HS-27A (cell line): ENCODE measurements around the gene STX16.

ENCODE experiments used
- DNase-seq: peaks from one replicate; pipeline ENCODE4 v3.0.0-alpha.2; 2012; ENCODE audit warnings: low read depth, missing footprints

STX16 gene

GRCh38 chr20:58655328-58656107 lies 4.4 kb downstream of the STX16 start:
- DNase-seq: no peak

- DNase-seq: no peak
Observed at GRCh38 chr20:58656831-58657230, 5.7 kb downstream of the STX16 start.

- no peak for DNase-seq
Observed at GRCh38 chr20:58657262-58657661, 6.2 kb downstream of the STX16 start.

- DNase-seq: no peak
Observed at GRCh38 chr20:58657986-58658385, 6.9 kb downstream of the STX16 start.

DNA sequence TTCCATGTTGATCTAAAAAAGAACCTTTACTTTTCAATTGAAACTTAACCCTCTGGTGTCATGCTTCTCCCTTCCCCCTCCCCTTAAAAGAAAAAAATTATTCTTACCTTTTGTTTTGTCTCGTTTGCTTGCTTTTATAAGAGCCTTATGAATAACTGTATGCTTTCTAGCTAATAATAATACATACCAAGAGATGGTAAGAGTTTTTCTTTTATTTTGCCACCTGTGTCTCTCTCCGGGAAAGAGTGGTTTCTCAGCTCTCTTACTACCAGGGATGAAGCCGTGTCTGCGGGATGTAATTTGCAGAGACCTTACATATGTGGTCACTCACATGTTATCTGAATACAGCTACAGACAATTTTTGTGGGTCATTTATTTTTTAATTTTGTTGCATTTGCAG lies 7.7 kb downstream of the STX16 start:
- DNase-seq: no peak

DNA sequence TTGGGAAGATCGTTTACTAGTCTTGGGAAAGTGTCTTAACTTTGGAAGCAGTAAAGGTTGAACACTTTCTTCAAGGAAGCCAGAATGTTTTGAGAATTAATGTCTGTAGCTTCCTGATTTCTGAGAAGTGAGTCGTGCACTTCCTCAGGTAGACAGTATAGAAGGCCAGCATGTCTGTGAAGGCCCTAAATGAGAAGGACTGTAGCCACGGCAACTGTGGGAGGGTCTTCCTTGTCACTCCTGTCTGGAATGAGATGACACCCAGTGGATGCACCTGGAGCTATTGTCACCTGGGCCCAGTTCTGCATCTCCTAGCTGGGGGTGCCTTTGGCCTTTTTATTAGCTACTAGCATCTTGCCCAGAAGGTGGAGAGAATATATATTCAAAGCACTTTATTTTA lies 8.8 kb downstream of the STX16 start:
- no peak for DNase-seq

DNA sequence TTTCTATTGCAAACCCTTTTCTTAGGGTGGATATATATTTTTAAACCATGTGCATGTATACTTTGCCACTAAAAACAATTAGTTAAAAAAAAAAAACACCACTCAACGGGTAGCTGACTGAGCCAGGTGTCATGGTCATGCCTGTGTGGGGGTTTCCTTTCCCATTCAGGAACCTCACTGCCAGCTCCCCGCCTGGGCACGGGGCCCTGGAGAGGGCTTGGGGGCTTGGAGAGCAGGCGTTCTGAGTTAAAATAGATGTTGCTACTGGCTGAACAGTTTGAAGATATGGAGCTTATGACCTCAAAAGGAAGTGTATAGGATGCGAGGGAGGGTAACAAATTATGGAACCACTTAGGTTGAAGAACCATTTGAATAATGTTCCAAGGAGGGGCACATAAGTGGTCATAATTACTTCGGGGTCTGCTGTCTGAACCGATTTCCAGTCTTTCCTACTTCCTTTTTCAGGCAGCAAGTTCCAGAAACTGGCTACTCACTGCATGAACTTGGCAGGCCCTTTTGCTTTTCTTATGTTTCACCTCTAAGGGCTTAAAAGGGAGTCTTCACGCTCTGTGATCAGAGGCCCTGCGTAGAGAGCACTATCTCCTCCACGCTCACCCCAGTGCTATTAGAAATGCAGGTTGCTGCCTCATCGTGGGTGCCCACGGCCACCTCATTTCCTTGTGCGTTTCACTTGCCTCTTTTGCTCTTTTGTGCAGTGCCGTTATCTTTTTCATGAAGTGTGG lies 9.9 kb downstream of the STX16 start:
- no peak for DNase-seq

GRCh38 chr20:58661598-58662473 lies 10.8 kb downstream of the STX16 start:
- no peak for DNase-seq

- no peak for DNase-seq
Observed at GRCh38 chr20:58664331-58664730, 13.2 kb downstream of the STX16 start.

DNA sequence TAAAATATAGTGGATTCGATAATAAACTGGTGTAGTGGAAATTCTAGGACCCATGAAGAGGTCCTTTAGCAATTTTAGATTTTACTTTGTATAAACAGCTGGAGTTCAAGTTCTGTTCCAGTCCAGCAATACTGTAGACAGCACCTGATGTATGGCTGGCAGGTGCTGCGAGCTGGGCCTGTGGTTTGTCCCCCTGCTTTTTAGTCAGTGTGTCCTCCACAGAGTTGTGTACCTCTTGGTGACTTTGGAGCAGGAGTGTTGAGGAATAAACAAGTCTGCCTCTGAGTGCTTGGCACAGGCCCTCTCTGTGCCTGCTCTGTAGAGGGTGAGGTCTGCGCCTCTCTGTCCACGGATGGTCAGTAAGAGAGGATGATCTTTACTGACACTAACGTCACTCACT lies 13.8 kb downstream of the STX16 start:
- no peak for DNase-seq

DNA sequence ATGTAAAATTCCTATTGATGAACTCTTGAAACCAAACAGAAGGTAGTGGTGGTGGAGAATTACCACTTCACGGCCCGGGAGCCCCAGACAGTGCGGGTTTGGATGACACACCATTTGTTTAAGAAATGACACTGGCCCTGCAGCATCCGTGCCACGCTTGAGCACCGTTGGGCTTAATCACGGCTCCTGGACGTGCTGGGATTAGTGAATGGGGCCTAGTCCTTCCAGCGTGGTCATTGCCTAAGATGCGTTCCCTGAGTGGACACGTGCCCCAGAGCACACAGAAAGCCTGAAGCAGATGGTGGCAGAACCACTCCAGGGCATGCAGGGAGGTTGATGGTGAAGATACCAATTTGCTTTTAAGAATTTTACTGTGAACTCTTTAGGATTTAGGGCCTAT lies 14.5 kb downstream of the STX16 start:
- no peak for DNase-seq

DNA sequence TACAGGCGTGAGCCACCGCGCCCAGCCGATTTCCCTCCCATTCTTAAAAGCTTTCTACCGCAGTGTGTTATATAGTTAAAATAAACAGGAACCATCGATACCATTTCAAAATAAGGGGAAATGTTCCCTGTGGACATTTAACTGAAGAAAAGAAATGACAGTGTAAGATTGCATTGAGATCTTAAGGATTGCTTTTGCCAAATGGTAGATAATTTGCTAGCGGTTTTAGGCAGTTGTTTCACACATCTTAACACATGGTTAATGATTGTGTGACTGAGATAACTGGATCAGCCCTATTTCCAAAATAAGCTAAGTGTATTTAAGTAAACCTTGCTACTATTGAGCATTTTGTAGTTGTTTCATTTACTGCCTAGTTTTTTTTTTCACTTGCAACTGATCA lies 15.6 kb downstream of the STX16 start:
- DNase-seq: no peak

- no peak for DNase-seq
Observed at GRCh38 chr20:58667975-58668374, 16.9 kb downstream of the STX16 start.

- no peak for DNase-seq
Observed at GRCh38 chr20:58668901-58669286, 17.8 kb downstream of the STX16 start.

- DNase-seq: no peak
Observed at GRCh38 chr20:58669287-58670006, 18.4 kb downstream of the STX16 start.

DNA sequence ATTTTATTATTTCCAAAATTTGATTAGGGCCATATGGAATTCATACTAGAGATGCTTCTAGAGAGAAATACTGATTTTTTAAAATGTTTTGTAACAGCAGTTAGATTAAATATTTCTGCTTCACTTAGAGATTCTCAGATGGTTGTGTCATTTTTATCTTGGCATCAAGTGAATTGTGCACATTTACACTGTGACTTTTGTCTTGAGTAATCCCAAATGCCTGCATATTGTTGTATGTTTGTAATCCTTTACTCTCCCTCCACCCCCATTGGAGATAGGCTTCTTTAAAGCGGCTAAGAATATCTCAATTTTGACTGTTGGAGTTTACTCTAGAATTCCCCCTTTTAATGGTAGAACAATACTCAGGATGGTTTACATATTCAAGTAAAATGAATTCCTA lies 19.0 kb downstream of the STX16 start:
- DNase-seq: no peak

DNA sequence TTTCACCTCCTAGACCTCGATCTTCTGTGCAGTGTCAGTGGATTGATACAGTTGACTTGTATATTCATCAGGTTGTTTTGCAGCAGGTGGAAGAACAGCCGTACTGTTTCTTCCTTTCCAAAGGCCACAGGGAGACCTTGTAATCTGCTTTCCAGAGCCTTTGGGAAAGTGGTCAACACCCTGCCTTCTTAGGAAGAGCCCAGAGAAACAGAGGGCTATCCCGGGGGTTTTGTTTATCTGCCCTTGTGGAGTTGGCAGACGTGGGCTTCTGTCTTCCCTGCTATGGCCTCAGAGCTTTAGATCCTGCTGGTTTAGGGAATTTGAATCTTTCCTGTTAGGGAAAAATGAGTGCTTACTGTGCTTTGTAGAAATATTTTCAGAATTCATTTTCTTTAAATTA lies 19.6 kb downstream of the STX16 start:
- DNase-seq: no peak

- DNase-seq: no peak
Observed at GRCh38 chr20:58673119-58673518, 22.0 kb downstream of the STX16 start.

GRCh38 chr20:58675146-58675584 lies 24.1 kb downstream of the STX16 start:
- DNase-seq: no peak

- DNase-seq: no peak
Observed at GRCh38 chr20:58675641-58676040, 24.6 kb downstream of the STX16 start.

DNA sequence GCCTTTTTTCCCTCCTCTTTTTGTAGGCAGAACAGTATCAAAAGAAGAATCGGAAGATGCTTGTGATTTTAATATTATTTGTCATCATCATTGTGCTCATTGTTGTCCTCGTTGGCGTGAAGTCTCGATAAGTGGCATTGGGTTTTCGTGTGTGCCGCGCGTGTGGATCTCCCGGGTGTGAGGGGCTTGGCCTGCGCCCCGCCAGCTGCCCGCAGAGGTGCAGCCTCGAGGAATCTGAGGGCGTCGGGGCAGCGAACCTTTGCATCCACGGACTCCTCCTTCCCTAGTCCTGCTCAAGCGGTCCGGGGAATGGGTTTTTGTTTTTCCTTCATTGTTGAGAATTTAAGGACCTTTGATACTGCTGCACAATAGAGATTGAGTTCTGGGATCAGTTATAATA lies 25.1 kb downstream of the STX16 start:
- DNase-seq: no peak

GRCh38 chr20:58677079-58677604 lies 26.1 kb downstream of the STX16 start:
- no peak for DNase-seq
